HEK293 (cell line): ENCODE measurements around the gene PDRG1.

Experiments
- CTCF ChIA-PET: fragments of 350-600 bp; formaldehyde crosslinking; extraction: SDS; loops from one replicate; lab custom pipeline; 2021; ENCODE audit warnings: antibody characterized with exemption; lab: Yijun Ruan, JAX
- POLR2A ChIA-PET: fragments of 300-600 bp; formaldehyde crosslinking; extraction: SDS; loops from one replicate; lab custom pipeline; 2020; ENCODE audit warnings: antibody characterized with exemption, inconsistent platforms; lab: Yijun Ruan, JAX
- H3K27ac ChIP-seq: fragments of 200-500 bp; sonication (Bioruptor generic); 2 replicates; pipeline ENCODE4 v1.5.1; 2014; ENCODE audit warnings: low read depth, low read length, control low read depth, inconsistent platforms; ENCODE audit errors: extremely low read depth
- H3K36me3 ChIP-seq, 2 experiments: fragments of 200-500 bp in 1 of 2; sonication (Bioruptor generic) in 1 of 2; 1 replicate in 1 of 2; 2 replicates in 1 of 2; pipeline ENCODE4 v1.5.1; 2014 to 2017; ENCODE audit warnings: inconsistent platforms in 2 of 2, low read length in 2 of 2; ENCODE audit not compliant: control insufficient read depth in 2 of 2, insufficient read depth in 1 of 2
- H3K4me1 ChIP-seq: fragments of 200-500 bp; sonication (Bioruptor generic); 2 replicates; pipeline ENCODE4 v1.5.1; 2014; ENCODE audit warnings: mild to moderate bottlenecking, low read length, inconsistent platforms; ENCODE audit not compliant: control insufficient read depth, insufficient read depth
- H3K4me3 ChIP-seq: 2 replicates; pipeline ENCODE4 v1.5.1; 2011; ENCODE audit warnings: low read depth, mild to moderate bottlenecking, control low read depth, low read length, moderate library complexity
- H3K9me3 ChIP-seq: fragments of 200-500 bp; sonication (Bioruptor generic); 2 replicates; pipeline ENCODE4 v1.5.1; 2014; ENCODE audit warnings: low read depth, low read length, inconsistent platforms; ENCODE audit not compliant: control insufficient read depth, insufficient read depth
- GLIS2 ChIP-seq: fragments of 450-650 bp; formaldehyde crosslinking; IDR thresholded peaks from 2 replicates; pipeline ENCODE4 v1.5.1; 2016; ENCODE audit warnings: missing biosample characterization, missing genetic modification characterization
- HOXC10 ChIP-seq: sonication (generic); formaldehyde crosslinking; IDR thresholded peaks from 2 replicates; pipeline ENCODE4 v1.8.1; 2023; ENCODE audit warnings: mild to moderate bottlenecking, missing genetic modification reagents
- MZF1 ChIP-seq: fragments of 450-650 bp; formaldehyde crosslinking; IDR thresholded peaks from 2 replicates; pipeline ENCODE4 v1.5.1; 2017; ENCODE audit warnings: missing biosample characterization, missing genetic modification characterization, borderline replicate concordance
- PATZ1 ChIP-seq: fragments of 450-650 bp; formaldehyde crosslinking; IDR thresholded peaks from 2 replicates; pipeline ENCODE4 v1.5.1; 2016; ENCODE audit warnings: missing biosample characterization, missing genetic modification characterization
- SP3 ChIP-seq: fragments of 450-650 bp; formaldehyde crosslinking; IDR thresholded peaks from 2 replicates; pipeline ENCODE4 v1.5.1; 2016; ENCODE audit warnings: missing biosample characterization, missing genetic modification characterization
- WT1 ChIP-seq: fragments of 450-650 bp; formaldehyde crosslinking; IDR thresholded peaks from 2 replicates; pipeline ENCODE4 v1.5.1; 2016; ENCODE audit warnings: missing biosample characterization, missing genetic modification characterization
- ZFHX2 ChIP-seq: fragments of 450-650 bp; formaldehyde crosslinking; conservative IDR thresholded peaks from 2 replicates; pipeline ENCODE4 v1.5.1; 2016; ENCODE audit warnings: missing biosample characterization, missing genetic modification characterization
- ZNF140 ChIP-seq: fragments of 450-650 bp; formaldehyde crosslinking; IDR thresholded peaks from 2 replicates; pipeline ENCODE4 v1.5.1; 2016; ENCODE audit warnings: missing biosample characterization, missing genetic modification characterization
- ZNF202 ChIP-seq: fragments of 450-650 bp; formaldehyde crosslinking; IDR thresholded peaks from 2 replicates; pipeline ENCODE4 v1.5.1; 2016; ENCODE audit warnings: missing biosample characterization, missing genetic modification characterization, borderline replicate concordance
- ZNF335 ChIP-seq: fragments of 450-650 bp; formaldehyde crosslinking; conservative IDR thresholded peaks from 2 replicates; pipeline ENCODE4 v1.5.1; 2016; ENCODE audit warnings: missing biosample characterization, missing genetic modification characterization
- ZNF341 ChIP-seq: fragments of 450-650 bp; formaldehyde crosslinking; IDR thresholded peaks from 2 replicates; pipeline ENCODE4; 2016; ENCODE audit warnings: low read depth, missing biosample characterization, missing genetic modification characterization
- ZNF37A ChIP-seq: fragments of 450-650 bp; IDR thresholded peaks from 2 replicates; pipeline ENCODE4 v1.5.1; 2018; ENCODE audit warnings: missing biosample characterization, missing genetic modification characterization
- ZNF398 ChIP-seq: fragments of 450-650 bp; formaldehyde crosslinking; IDR thresholded peaks from 2 replicates; pipeline ENCODE4 v1.5.1; 2017; ENCODE audit warnings: missing biosample characterization, missing genetic modification characterization
- ZNF426 ChIP-seq: fragments of 450-650 bp; formaldehyde crosslinking; IDR thresholded peaks from 2 replicates; pipeline ENCODE4 v1.5.1; 2017; ENCODE audit warnings: missing biosample characterization, missing genetic modification characterization, mild to moderate bottlenecking, inconsistent platforms, moderate library complexity
- ZNF585B ChIP-seq: fragments of 450-650 bp; formaldehyde crosslinking; IDR thresholded peaks from 2 replicates; pipeline ENCODE4 v1.5.1; 2016; ENCODE audit warnings: missing biosample characterization, missing genetic modification characterization
- ZNF623 ChIP-seq: fragments of 450-650 bp; formaldehyde crosslinking; IDR thresholded peaks from 2 replicates; pipeline ENCODE4 v1.5.1; 2016; ENCODE audit warnings: missing biosample characterization, missing genetic modification characterization
- ZNF645 ChIP-seq: fragments of 450-650 bp; formaldehyde crosslinking; IDR thresholded peaks from 2 replicates; pipeline ENCODE4; 2016; ENCODE audit warnings: missing biosample characterization, missing genetic modification characterization
- ZNF677 ChIP-seq: fragments of 450-650 bp; IDR thresholded peaks from 2 replicates; pipeline ENCODE4 v1.5.0; 2018; ENCODE audit warnings: missing biosample characterization, mild to moderate bottlenecking, missing genetic modification characterization, moderate library complexity
- ZNF776 ChIP-seq: fragments of 450-650 bp; formaldehyde crosslinking; IDR thresholded peaks from 2 replicates; pipeline ENCODE4 v1.5.0; 2017; ENCODE audit warnings: missing biosample characterization, missing genetic modification characterization, borderline replicate concordance
- TF ChIP-seq, protein P1 (sequence below): fragments of 450-650 bp; formaldehyde crosslinking; IDR thresholded peaks from 2 replicates; pipeline ENCODE4 v1.5.1; 2016; ENCODE audit warnings: missing biosample characterization, missing genetic modification characterization
- TF ChIP-seq, protein P2 (sequence below): fragments of 450-650 bp; IDR thresholded peaks from 2 replicates; pipeline ENCODE4 v1.5.1; 2018; ENCODE audit warnings: missing biosample characterization, missing genetic modification characterization
- TF ChIP-seq, protein P3 (sequence below): fragments of 450-650 bp; formaldehyde crosslinking; IDR thresholded peaks from 2 replicates; pipeline ENCODE4 v1.5.1; 2016; ENCODE audit warnings: missing biosample characterization, missing genetic modification characterization
- TF ChIP-seq, protein P4 (sequence below): fragments of 450-650 bp; formaldehyde crosslinking; conservative IDR thresholded peaks from 2 replicates; pipeline ENCODE4 v1.5.1; 2016; ENCODE audit warnings: low read depth, missing biosample characterization, missing genetic modification characterization

Gene PDRG1

DNA sequence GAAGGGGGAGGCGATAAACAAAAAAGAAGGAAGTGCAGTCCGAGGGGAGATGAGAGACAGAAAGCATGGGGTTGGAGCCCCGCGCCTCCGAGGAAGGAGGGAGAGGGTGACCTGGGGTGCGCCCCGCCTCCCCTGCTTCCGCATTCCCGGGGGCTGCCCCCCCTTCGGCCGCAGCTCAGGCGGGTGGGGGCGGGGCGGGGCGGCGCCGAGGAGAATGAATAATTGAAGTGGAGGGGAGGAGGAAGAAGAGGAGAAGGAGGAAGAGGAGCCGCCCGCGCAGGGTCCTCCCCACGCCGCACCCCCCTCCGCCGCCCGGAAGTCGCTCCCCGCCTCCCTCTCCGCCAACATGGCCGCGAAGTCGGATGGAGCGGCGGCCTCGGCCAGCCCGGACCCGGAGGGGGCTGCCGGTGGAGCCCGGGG, 16.0 kb upstream of the PDRG1 start, which contains the start of gene XKR7:
XKR7 (plus strand) TSS at position 322 of the 420 bp plus-strand sequence; CDS start at position 347, 25 bp downstream.
- Histone ChIP-seq H3K9me3 (no peaks in the 10 kb centered on the region), H3K27ac (no peak within 1 kb of the TSS), H3K36me3 (no peaks in the 10 kb centered on the region), H3K4me3 (peak within 1 kb of the TSS; percentile 42), H3K4me1 (no peaks in the 10 kb centered on the region)
- CTCF ChIA-PET, result interaction anchor here (0.6 to 0.9 kb wide), 3 partner anchors 13 to 662 kb away, joined by 3 to 4 read pairs (median 3); partner anchors contain the start of gene PDRG1
- POLR2A ChIA-PET, result no interaction called here
- TF ChIP-seq HOXC10 (CRISPR knock-in tag), result no peak
- TF ChIP-seq, protein P1, sequence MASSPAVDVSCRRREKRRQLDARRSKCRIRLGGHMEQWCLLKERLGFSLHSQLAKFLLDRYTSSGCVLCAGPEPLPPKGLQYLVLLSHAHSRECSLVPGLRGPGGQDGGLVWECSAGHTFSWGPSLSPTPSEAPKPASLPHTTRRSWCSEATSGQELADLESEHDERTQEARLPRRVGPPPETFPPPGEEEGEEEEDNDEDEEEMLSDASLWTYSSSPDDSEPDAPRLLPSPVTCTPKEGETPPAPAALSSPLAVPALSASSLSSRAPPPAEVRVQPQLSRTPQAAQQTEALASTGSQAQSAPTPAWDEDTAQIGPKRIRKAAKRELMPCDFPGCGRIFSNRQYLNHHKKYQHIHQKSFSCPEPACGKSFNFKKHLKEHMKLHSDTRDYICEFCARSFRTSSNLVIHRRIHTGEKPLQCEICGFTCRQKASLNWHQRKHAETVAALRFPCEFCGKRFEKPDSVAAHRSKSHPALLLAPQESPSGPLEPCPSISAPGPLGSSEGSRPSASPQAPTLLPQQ, result no peak
- no peak for TF ChIP-seq ZNF645
- TF ChIP-seq, protein P2, sequence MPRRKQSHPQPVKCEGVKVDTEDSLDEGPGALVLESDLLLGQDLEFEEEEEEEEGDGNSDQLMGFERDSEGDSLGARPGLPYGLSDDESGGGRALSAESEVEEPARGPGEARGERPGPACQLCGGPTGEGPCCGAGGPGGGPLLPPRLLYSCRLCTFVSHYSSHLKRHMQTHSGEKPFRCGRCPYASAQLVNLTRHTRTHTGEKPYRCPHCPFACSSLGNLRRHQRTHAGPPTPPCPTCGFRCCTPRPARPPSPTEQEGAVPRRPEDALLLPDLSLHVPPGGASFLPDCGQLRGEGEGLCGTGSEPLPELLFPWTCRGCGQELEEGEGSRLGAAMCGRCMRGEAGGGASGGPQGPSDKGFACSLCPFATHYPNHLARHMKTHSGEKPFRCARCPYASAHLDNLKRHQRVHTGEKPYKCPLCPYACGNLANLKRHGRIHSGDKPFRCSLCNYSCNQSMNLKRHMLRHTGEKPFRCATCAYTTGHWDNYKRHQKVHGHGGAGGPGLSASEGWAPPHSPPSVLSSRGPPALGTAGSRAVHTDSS, result peak; percentile 43; the same call in 1 of the 2 replicates
- TF ChIP-seq ZNF776 (tag by site-specific recombination), result no peak
- TF ChIP-seq ZNF677 (tag by site-specific recombination), result no peak
- TF ChIP-seq WT1, result no peak
- peak; percentile 65 for TF ChIP-seq ZFHX2 (tag by site-specific recombination)
- peak; percentile 49; the same call in 1 of the 2 replicates for TF ChIP-seq ZNF335 (tag by site-specific recombination)
- no peak for TF ChIP-seq ZNF341 (tag by site-specific recombination)
- peak; percentile 9; the same call in 1 of the 2 replicates for TF ChIP-seq PATZ1 (tag by site-specific recombination)
- no peak for TF ChIP-seq ZNF585B
- no peak for TF ChIP-seq ZNF426 (tag by site-specific recombination)
- no peak for TF ChIP-seq MZF1 (tag by site-specific recombination)
- no peak for TF ChIP-seq ZNF202 (tag by site-specific recombination)
- no peak for TF ChIP-seq ZNF623 (tag by site-specific recombination)
- TF ChIP-seq, protein P3, sequence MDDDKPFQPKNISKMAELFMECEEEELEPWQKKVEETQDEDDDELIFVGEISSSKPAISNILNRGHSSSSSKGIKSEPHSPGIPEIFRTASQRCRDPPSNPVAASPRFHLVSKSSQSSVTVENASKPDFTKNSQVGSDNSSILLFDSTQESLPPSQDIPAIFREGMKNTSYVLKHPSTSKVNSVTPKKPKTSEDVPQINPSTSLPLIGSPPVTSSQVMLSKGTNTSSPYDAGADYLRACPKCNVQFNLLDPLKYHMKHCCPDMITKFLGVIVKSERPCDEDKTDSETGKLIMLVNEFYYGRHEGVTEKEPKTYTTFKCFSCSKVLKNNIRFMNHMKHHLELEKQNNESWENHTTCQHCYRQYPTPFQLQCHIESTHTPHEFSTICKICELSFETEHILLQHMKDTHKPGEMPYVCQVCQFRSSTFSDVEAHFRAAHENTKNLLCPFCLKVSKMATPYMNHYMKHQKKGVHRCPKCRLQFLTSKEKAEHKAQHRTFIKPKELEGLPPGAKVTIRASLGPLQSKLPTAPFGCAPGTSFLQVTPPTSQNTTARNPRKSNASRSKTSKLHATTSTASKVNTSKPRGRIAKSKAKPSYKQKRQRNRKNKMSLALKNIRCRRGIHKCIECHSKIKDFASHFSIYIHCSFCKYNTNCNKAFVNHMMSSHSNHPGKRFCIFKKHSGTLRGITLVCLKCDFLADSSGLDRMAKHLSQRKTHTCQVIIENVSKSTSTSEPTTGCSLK, result no peak
- peak; percentile 74 for TF ChIP-seq SP3
- no peak for TF ChIP-seq ZNF140
- peak; percentile 24; the same call in 1 of the 2 replicates for TF ChIP-seq GLIS2 (tag by site-specific recombination)
- TF ChIP-seq ZNF398 (tag by site-specific recombination), result peak; percentile 91
- TF ChIP-seq ZNF37A, result no peak
- TF ChIP-seq, protein P4, sequence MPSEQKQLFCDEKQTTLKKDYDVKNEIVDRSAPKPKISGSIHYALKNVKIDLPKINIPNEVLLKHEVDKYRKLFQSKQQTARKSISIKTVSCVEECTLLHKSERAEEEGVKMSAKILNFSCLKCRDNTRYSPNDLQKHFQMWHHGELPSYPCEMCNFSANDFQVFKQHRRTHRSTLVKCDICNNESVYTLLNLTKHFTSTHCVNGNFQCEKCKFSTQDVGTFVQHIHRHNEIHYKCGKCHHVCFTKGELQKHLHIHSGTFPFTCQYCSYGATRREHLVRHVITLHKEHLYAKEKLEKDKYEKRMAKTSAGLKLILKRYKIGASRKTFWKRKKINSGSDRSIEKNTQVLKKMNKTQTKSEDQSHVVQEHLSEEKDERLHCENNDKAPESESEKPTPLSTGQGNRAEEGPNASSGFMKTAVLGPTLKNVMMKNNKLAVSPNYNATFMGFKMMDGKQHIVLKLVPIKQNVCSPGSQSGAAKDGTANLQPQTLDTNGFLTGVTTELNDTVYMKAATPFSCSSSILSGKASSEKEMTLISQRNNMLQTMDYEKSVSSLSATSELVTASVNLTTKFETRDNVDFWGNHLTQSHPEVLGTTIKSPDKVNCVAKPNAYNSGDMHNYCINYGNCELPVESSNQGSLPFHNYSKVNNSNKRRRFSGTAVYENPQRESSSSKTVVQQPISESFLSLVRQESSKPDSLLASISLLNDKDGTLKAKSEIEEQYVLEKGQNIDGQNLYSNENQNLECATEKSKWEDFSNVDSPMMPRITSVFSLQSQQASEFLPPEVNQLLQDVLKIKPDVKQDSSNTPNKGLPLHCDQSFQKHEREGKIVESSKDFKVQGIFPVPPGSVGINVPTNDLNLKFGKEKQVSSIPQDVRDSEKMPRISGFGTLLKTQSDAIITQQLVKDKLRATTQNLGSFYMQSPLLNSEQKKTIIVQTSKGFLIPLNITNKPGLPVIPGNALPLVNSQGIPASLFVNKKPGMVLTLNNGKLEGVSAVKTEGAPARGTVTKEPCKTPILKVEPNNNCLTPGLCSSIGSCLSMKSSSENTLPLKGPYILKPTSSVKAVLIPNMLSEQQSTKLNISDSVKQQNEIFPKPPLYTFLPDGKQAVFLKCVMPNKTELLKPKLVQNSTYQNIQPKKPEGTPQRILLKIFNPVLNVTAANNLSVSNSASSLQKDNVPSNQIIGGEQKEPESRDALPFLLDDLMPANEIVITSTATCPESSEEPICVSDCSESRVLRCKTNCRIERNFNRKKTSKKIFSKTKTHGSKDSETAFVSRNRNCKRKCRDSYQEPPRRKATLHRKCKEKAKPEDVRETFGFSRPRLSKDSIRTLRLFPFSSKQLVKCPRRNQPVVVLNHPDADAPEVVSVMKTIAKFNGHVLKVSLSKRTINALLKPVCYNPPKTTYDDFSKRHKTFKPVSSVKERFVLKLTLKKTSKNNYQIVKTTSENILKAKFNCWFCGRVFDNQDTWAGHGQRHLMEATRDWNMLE, result no peak
